Neural crest cell (in vitro differentiated cells): ENCODE results near the gene LAMC1. TPM values are rescaled to one million over a fixed set of nuclear protein-coding genes. Genes with fewer than 3 reads are reported as not detected.

Source experiments
- DNase-seq: peaks from one replicate; pipeline ENCODE4 v3.0.0; 2021; ENCODE audit warnings: low read depth, mixed read lengths, low spot score
- H3K27ac Mint-ChIP-seq: one replicate; pipeline ENCODE4 v1.8.0; 2021; ENCODE audit warnings: mild to moderate bottlenecking, mixed read lengths; ENCODE audit not compliant: unreplicated experiment
- H3K27me3 Mint-ChIP-seq: 2 replicates; pipeline ENCODE4 v1.8.0; 2021; ENCODE audit warnings: low read depth, mild to moderate bottlenecking, mixed read lengths
- H3K36me3 Mint-ChIP-seq: 2 replicates; pipeline ENCODE4 v1.8.0; 2021; ENCODE audit warnings: low read depth, mild to moderate bottlenecking, mixed read lengths
- H3K4me1 Mint-ChIP-seq: 2 replicates; pipeline ENCODE4 v1.8.0; 2021; ENCODE audit warnings: mixed read lengths
- H3K4me3 Mint-ChIP-seq: one replicate; pipeline ENCODE4 v1.8.0; 2021; ENCODE audit warnings: mild to moderate bottlenecking, mixed read lengths
- H3K9me3 Mint-ChIP-seq: 2 replicates; pipeline ENCODE4 v1.8.0; 2021; ENCODE audit warnings: mixed read lengths
- total RNA-seq: library from RNA; stranded (reverse); gene quantifications from 2 replicates; pipeline ENCODE4 v1.2.1, GENCODE V29; 2021
- TF ChIP-seq, protein P1 (sequence below): fragments of 200-600 bp; sonication (generic); conservative IDR thresholded peaks from 2 replicates; pipeline ENCODE4 v1.5.0; 2021; ENCODE audit warnings: antibody characterized with exemption, mild to moderate bottlenecking

The LAMC1 gene
- total RNA-seq, 1 donor from 2014 or later: 82.0 TPM

DNA sequence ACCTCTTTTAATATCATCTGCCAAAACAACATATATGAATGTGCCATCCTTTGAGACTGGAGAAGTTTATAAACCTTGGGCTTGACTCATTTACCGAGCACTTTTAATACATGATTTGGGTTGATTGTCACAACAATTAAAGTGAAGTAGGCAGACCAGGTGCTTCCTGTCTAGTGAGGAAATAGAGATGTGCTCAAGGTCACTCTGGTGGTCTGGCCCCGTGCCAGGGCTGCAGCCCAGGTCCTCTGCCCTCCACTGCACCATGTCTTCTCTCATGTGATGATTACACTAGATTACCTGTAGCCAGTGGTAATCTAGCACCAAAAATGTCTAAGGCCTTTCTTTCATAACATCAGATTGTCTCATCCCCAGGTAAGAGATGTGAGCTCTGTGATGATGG is 101.0 kb downstream of the LAMC1 start:
- H3K9me3 Mint-ChIP-seq: no peaks in the 10 kb centered on the region
- peaks cover 26% of the 10 kb centered on the region for H3K36me3 Mint-ChIP-seq
- H3K27ac Mint-ChIP-seq: no peak overlapping the region
- no peaks in the 10 kb centered on the region for H3K4me1 Mint-ChIP-seq
- TF ChIP-seq, protein P1, sequence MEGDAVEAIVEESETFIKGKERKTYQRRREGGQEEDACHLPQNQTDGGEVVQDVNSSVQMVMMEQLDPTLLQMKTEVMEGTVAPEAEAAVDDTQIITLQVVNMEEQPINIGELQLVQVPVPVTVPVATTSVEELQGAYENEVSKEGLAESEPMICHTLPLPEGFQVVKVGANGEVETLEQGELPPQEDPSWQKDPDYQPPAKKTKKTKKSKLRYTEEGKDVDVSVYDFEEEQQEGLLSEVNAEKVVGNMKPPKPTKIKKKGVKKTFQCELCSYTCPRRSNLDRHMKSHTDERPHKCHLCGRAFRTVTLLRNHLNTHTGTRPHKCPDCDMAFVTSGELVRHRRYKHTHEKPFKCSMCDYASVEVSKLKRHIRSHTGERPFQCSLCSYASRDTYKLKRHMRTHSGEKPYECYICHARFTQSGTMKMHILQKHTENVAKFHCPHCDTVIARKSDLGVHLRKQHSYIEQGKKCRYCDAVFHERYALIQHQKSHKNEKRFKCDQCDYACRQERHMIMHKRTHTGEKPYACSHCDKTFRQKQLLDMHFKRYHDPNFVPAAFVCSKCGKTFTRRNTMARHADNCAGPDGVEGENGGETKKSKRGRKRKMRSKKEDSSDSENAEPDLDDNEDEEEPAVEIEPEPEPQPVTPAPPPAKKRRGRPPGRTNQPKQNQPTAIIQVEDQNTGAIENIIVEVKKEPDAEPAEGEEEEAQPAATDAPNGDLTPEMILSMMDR: no peak
- H3K4me3 Mint-ChIP-seq: no peak overlapping the region
- DNase-seq: no peak
- H3K27me3 Mint-ChIP-seq: no peaks in the 10 kb centered on the region

DNA sequence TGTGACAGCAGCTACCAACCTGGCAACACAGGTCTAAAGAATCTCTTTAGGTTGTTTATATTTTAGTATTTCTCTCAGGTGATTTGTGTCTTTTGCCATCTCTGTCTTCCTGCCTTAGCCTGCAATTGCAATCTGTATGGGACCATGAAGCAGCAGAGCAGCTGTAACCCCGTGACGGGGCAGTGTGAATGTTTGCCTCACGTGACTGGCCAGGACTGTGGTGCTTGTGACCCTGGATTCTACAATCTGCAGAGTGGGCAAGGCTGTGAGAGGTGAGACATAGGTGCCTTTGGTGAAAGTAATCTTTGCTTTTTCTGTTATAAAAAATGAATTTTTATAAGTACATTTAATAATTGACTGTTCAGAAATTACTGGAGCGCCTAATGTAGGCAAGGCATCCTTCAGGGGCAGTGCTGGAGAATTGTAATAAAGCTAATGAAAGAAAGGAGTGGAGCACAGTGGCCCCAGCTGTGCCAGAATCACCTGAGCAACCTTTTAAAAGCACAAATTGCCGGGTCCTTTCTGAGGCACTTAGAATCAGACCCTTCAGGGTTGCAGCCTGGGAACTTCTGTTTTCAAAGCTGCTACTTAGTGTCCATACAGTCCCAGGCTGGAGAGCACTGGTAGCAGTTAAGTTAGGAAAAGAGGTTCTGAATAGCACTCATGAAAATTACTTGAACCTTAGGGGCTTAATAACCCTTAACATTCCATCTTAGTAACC is 102.2 kb downstream of the LAMC1 start:
- Mint-ChIP-seq H3K36me3 (peaks cover 31% of the 10 kb centered on the region), H3K9me3 (no peaks in the 10 kb centered on the region), H3K4me3 (no peak overlapping the region), H3K4me1 (no peaks in the 10 kb centered on the region), H3K27ac (no peak overlapping the region), H3K27me3 (no peaks in the 10 kb centered on the region)
- TF ChIP-seq, protein P1: no peak
- no peak for DNase-seq

DNA sequence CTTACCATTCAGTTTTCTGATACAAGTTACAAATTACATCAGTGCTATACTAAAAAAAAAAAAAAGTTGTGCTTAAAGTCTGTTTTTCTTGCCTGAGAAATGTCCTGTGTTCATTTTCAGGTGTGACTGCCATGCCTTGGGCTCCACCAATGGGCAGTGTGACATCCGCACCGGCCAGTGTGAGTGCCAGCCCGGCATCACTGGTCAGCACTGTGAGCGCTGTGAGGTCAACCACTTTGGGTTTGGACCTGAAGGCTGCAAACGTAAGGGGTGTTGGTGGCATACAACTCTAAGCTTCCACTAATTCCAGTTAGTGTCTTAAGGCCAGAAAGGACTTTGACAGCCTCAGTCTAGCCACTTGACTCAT is 102.8 kb downstream of the LAMC1 start:
- Mint-ChIP-seq H3K27ac (no peak overlapping the region), H3K4me1 (no peaks in the 10 kb centered on the region), H3K27me3 (no peaks in the 10 kb centered on the region), H3K9me3 (no peaks in the 10 kb centered on the region), H3K4me3 (no peak overlapping the region), H3K36me3 (peaks cover 31% of the 10 kb centered on the region)
- DNase-seq: no peak
- TF ChIP-seq, protein P1: no peak

DNA sequence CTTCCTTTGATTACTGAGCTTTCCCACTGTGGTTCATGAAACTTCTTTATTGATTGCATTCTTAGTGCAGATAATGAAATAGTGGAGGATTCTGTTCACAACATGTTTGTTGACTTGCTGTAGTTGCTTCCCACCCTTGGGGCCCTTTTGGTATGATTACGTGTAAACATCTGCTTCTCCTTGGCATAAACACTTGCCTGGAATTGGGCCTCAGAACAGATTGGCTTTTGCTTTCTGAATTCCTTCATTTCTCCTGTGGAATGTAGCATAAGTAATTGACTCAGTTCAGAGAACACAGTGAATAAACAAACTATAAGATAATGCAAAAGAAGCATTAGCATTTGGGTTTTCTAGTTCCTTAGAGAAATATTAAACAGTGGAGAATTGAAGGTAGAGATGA is 103.3 kb downstream of the LAMC1 start:
- no peaks in the 10 kb centered on the region for H3K9me3 Mint-ChIP-seq
- no peak overlapping the region for H3K27ac Mint-ChIP-seq
- H3K4me1 Mint-ChIP-seq: no peaks in the 10 kb centered on the region
- no peak overlapping the region for H3K4me3 Mint-ChIP-seq
- no peak for DNase-seq
- H3K27me3 Mint-ChIP-seq: no peaks in the 10 kb centered on the region
- TF ChIP-seq, protein P1: no peak
- H3K36me3 Mint-ChIP-seq: peaks cover 29% of the 10 kb centered on the region

DNA sequence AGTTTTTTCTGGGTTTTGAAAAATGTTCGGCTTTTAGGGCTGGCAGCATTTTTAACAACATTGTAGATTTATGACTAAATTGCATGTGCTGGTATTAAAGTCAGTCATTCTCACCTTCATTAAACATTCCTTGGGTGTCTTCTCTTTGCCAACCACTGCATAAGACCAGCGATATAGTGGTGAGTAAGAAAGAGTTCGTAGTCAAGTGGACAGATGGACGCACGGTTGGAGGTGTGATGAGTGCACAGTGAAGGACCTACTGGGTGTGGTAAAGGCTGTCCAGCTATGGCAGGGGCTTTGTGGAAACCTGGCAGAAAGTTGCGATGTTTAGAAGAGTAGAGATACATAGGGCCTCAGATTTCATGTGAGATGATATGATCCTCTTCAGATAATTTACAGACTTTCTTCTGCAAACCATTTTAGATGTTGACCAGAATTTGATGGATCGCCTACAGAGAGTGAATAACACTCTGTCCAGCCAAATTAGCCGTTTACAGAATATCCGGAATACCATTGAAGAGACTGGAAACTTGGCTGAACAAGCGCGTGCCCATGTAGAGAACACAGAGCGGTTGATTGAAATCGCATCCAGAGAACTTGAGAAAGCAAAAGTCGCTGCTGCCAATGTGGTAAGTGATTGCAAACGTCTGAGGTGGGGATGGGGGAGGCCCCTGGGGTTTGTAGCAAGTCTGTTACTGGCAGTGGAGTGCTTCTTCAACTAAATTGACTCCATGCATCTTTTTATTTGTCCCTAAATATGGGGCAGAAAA is 106.9 kb downstream of the LAMC1 start:
- Mint-ChIP-seq H3K27me3 (no peaks in the 10 kb centered on the region), H3K9me3 (no peaks in the 10 kb centered on the region), H3K27ac (no peak overlapping the region), H3K4me1 (no peaks in the 10 kb centered on the region), H3K4me3 (no peak overlapping the region), H3K36me3 (peaks cover 13% of the 10 kb centered on the region)
- no peak for DNase-seq
- TF ChIP-seq, protein P1: no peak
